ENCODE results near the gene RSL24D1.
"Not testable (repeated sequence)": the region's sequence is repeated elsewhere in the genome, so short reads cannot be mapped to it uniquely, and the experiment has no call there.

Gene RSL24D1

DNA sequence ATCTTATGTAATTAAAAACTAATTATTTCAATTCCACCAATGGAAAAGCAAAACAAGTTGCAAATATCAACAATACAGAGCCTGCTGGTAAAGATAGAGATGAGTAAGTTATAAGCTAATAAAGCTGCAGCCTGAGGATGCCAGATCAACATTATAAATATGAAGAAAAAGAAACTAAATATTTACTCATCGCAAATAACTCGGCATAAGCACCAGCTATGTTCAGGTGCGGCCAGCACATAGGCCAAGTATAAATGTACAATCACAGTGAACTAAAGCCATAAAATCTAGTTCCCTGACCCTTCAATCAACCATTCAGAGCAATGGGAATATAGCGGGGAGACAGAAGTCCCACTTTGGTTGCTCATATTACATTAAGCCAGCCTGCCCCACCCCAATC is 7.7 kb upstream of the RSL24D1 start:
- no peak for DNase-seq

DNA sequence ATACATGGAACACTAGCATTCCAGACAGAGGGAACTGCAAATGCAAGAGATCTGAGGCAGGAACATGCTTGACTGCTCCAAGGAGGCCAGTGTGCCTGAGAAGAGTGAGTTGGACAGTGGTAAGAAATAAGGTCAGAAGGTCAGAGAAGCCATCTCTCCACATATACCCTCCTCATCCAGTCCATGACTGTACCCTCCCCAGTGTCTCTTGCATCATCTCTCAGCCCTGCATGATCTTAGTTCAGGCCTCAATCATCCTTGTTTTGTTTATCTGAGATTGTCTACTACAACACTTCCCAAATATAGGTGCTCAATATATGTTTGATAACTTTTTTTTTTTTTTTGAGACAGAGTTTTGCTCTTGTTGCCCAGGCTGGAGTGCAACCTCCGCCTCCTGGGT is 5.5 kb upstream of the RSL24D1 start:
- no peak for DNase-seq

DNA sequence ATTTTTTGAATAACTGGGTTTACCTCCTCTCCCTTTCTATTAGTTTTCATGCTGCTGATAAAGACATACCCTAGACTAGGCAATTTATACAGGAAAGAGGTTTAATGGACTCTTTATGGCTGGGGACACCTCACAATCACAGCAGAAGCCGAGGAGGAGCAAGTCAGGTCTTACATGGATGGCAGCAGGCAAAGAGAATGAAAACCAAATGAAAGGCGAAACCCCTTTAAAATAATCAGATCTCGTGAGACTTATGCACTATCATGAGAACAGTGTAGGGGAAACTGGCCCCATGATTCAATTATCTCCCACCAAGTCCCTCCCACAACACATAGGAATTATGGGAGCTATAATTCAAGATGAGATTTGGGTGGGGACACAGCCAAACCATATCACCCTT is 2.0 kb upstream of the RSL24D1 start:
- no peak for DNase-seq

DNA sequence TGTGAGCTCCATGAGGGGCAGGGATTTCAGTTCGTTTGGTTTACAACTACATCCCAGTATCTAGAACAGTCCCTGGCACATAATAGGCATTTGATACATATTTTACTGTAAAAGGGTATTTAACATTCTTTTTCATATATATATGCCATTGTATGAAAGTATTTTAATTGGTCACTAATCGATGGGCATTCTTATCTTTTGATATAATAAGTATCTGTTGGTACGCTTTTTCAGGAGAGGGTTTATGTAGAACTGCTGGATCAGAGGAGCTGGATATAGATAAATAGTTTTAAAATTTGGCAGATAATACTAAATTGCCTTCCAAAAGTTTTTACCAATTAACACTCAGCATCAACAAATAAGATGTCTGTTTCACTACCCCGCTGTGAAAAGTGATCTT is 978 bp upstream of the RSL24D1 start:
- DNase-seq, result no peak

- DNase-seq, result no peak
Observed at GRCh38 chr15:55197362-55197705, 593 bp upstream of the RSL24D1 start.

GRCh38 chr15:55195996-55196395 is 745 bp downstream of the RSL24D1 start:
- peak; percentile 63 for DNase-seq

DNA sequence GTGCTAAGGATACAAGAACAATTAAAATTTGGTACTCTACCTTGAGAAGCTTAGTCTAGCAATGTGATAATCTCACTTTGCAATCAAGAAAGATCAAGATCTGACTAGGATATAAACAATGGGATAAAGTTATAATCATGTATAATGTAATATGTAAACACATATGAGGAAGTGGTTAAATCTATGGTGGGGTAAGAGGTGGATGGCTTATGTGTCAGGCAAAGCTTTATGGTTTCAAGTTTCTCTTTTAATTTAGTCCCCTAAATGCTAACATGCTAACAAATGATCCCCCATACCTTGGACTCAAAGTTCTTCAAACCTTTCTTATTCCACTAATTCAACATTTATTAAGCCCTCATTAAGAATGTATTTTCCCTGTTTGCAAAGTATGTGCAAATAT is 2.5 kb downstream of the RSL24D1 start:
- peak; percentile 40 for DNase-seq

- DNase-seq, result no peak
Observed at GRCh38 chr15:55186331-55186730, 10.4 kb downstream of the RSL24D1 start.

- no peak for DNase-seq
Observed at GRCh38 chr15:55183679-55184078, 13.1 kb downstream of the RSL24D1 start.

DNA sequence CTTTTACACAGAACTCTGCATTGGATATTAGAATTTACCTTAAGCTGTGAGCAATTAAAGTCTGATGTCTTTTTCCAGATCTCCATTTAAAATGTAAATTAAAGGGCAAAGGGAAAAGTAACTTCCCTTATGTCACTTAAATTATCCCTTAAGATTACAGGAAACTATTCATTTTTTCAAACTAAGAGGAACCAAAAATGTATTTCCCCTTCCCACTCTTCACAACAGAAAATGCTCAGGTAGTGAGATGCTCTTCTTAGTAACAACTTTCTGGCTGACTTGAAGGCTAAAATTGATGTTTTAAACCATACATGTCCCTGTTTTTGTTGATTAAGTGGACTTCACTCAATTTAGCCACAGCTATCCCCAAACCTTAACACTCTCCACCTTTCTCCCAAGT is 17.6 kb downstream of the RSL24D1 start:
- DNase-seq, result no peak

- DNase-seq, result no peak
Observed at GRCh38 chr15:55170361-55170760, 26.4 kb downstream of the RSL24D1 start.

GRCh38 chr15:55168350-55168974 is 28.3 kb downstream of the RSL24D1 start:
- DNase-seq, result peak; percentile 80

GRCh38 chr15:55164284-55164683 is 32.5 kb downstream of the RSL24D1 start:
- DNase-seq, result no peak

DNA sequence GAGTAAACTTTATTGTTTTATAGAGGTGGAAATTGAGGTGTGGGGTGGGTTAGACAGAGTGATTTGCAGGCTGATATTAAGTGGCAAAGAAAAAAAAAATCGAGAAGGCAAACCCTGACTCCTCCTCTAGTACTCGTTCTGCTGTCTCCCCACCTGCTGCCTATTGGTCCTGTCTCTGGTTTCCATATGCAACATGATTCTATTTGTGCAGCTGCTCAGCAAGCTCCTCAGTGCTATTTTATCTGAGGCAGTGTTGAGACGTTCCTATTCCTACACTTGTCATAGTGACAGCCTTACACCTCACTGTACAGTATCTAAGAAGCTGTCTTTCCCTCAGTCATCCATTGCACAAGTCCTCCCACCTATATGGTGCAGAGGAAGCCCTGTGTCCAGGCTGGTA is 45.1 kb downstream of the RSL24D1 start:
- no peak for DNase-seq

GRCh38 chr15:55143132-55143531 is 53.6 kb downstream of the RSL24D1 start:
- not testable (repeated sequence) for DNase-seq

GRCh38 chr15:55133972-55134371 is 62.8 kb downstream of the RSL24D1 start:
- DNase-seq, result peak; percentile 7

GRCh38 chr15:55132672-55133071 is 64.1 kb downstream of the RSL24D1 start:
- no peak for DNase-seq
